OCI-LY3 (cell line): ENCODE results near the gene CAMK2D.

Experiments used
- H2AFZ ChIP-seq: fragments of 200-600, 300-600 bp; shearing (Covaris generic); 2 replicates; pipeline ENCODE4 v1.6.0; 2014; ENCODE audit warnings: antibody characterized with exemption, low read depth, low read length
- H3K27ac ChIP-seq: fragments of 200-600, 300-600 bp; sonication (generic); 2 replicates; pipeline ENCODE4 v1.5.1; 2014; ENCODE audit warnings: mild to moderate bottlenecking, low read length, moderate library complexity, mixed read lengths
- H3K27me3 ChIP-seq: fragments of 200-600, 300-600 bp; sonication (generic); 2 replicates; pipeline ENCODE4 v1.6.1; 2014; ENCODE audit warnings: low read depth, low read length, mixed read lengths
- H3K36me3 ChIP-seq: fragments of 200-600, 300-600 bp; sonication (generic); replicated peaks from 2 replicates; pipeline ENCODE3; 2014; ENCODE audit warnings: low read depth, low read length, mixed read lengths
- H3K4me1 ChIP-seq: fragments of 300-600, 200-600 bp; sonication (generic); 2 replicates; pipeline ENCODE4 v1.6.1; 2014; ENCODE audit warnings: low read length, mixed read lengths
- H3K4me2 ChIP-seq: fragments of 200-600, 300-600 bp; sonication (generic); 2 replicates; pipeline ENCODE4 v1.6.1; 2014; ENCODE audit warnings: low read length, mixed read lengths
- H3K4me3 ChIP-seq: fragments of 300-600, 200-600 bp; sonication (generic); 2 replicates; pipeline ENCODE4 v1.5.1; 2014; ENCODE audit warnings: antibody characterized with exemption, mild to moderate bottlenecking, low read length, moderate library complexity
- H3K79me2 ChIP-seq: fragments of 300-600, 200-600 bp; shearing (Covaris generic); 2 replicates; pipeline ENCODE4 v1.6.1; 2014; ENCODE audit warnings: mild to moderate bottlenecking, low read length, mixed read lengths
- H3K9ac ChIP-seq: fragments of 300-600, 200-600 bp; shearing (Covaris generic); 2 replicates; pipeline ENCODE4 v1.6.0; 2014; ENCODE audit warnings: mild to moderate bottlenecking, low read length, moderate library complexity
- H3K9me3 ChIP-seq: fragments of 200-600, 300-600 bp; shearing (Covaris generic); 2 replicates; pipeline ENCODE4 v1.6.1; 2014; ENCODE audit warnings: low read length, mixed read lengths; ENCODE audit not compliant: insufficient read depth
- H4K20me1 ChIP-seq: fragments of 200-600, 300-600 bp; sonication (generic); 2 replicates; pipeline ENCODE4 v1.6.1; 2016; ENCODE audit warnings: low read length, mixed read lengths; ENCODE audit not compliant: insufficient read depth
- EZH2phosphoT487 ChIP-seq: fragments of 200-600 bp; shearing (Covaris generic); IDR thresholded peaks from 2 replicates; pipeline ENCODE4 v1.6.1; 2018; ENCODE audit warnings: antibody characterized with exemption, mixed run types, low read depth
- TF ChIP-seq, protein P1 (sequence below): fragments of 200-600, 300-600 bp; sonication (generic); IDR thresholded peaks from 2 replicates; pipeline ENCODE4 v1.5.1; 2014; ENCODE audit warnings: antibody characterized with exemption, low read length, low read depth

The CAMK2D gene

GRCh38 chr4:113739197-113739596, 22.3 kb downstream of the CAMK2D start:
- no peaks in the 10 kb centered on the region for H3K27me3 ChIP-seq
- H3K79me2 ChIP-seq = no peaks in the 10 kb centered on the region
- no peak overlapping the region for H3K27ac ChIP-seq
- H4K20me1 ChIP-seq = no peaks in the 10 kb centered on the region; the same call in 1 of the 2 replicates
- TF ChIP-seq EZH2phosphoT487 = no peak
- TF ChIP-seq, protein P1, sequence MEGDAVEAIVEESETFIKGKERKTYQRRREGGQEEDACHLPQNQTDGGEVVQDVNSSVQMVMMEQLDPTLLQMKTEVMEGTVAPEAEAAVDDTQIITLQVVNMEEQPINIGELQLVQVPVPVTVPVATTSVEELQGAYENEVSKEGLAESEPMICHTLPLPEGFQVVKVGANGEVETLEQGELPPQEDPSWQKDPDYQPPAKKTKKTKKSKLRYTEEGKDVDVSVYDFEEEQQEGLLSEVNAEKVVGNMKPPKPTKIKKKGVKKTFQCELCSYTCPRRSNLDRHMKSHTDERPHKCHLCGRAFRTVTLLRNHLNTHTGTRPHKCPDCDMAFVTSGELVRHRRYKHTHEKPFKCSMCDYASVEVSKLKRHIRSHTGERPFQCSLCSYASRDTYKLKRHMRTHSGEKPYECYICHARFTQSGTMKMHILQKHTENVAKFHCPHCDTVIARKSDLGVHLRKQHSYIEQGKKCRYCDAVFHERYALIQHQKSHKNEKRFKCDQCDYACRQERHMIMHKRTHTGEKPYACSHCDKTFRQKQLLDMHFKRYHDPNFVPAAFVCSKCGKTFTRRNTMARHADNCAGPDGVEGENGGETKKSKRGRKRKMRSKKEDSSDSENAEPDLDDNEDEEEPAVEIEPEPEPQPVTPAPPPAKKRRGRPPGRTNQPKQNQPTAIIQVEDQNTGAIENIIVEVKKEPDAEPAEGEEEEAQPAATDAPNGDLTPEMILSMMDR = no peak
- H3K9me3 ChIP-seq = no peaks in the 10 kb centered on the region
- no peak overlapping the region for H3K4me3 ChIP-seq
- no peak overlapping the region for H3K4me2 ChIP-seq
- no peak overlapping the region for H3K9ac ChIP-seq
- no peaks in the 10 kb centered on the region for H3K36me3 ChIP-seq
- H2AFZ ChIP-seq = no peak overlapping the region
- H3K4me1 ChIP-seq = 0 out of 2 replicates have a peak, but pooled peaks cover 5% of the 10 kb centered on the region

DNA sequence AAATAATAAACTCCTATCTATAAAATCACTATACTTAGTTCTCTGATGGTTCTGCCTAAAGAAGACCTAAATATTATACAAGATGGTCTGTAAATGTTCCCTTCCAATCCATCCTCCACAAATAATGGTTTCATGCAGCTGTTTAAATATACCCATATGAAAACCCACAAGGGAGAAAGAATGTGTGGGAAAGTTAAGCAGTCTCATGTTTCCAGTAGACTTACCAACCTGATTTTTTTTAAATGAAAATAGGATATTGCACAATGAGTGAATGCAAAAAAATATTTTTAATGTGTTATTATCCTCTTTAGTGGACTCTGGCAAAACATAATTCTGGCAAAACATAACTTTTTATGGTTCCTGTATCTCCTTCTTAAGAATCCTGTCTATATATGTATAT, 23.3 kb downstream of the CAMK2D start:
- Histone ChIP-seq H3K9me3 (no peaks in the 10 kb centered on the region), H3K9ac (no peak overlapping the region), H3K36me3 (no peaks in the 10 kb centered on the region), H3K79me2 (no peaks in the 10 kb centered on the region), H3K27ac (no peak overlapping the region), H3K27me3 (no peaks in the 10 kb centered on the region), H4K20me1 (no peaks in the 10 kb centered on the region; the same call in 1 of the 2 replicates), H2AFZ (no peak overlapping the region), H3K4me2 (no peak overlapping the region), H3K4me1 (0 out of 2 replicates have a peak, but pooled peaks cover 5% of the 10 kb centered on the region), H3K4me3 (no peak overlapping the region)
- TF ChIP-seq, protein P1 = no peak
- no peak for TF ChIP-seq EZH2phosphoT487

- H3K4me2 ChIP-seq = no peak overlapping the region
- no peaks in the 10 kb centered on the region for H3K27me3 ChIP-seq
- no peak overlapping the region for H3K4me3 ChIP-seq
- no peak overlapping the region for H2AFZ ChIP-seq
- H3K4me1 ChIP-seq = no peaks in the 10 kb centered on the region
- no peaks in the 10 kb centered on the region for H3K79me2 ChIP-seq
- TF ChIP-seq EZH2phosphoT487 = no peak
- TF ChIP-seq, protein P1 = no peak
- no peaks in the 10 kb centered on the region for H4K20me1 ChIP-seq
- H3K36me3 ChIP-seq = no peaks in the 10 kb centered on the region
- no peak overlapping the region for H3K27ac ChIP-seq
- no peak overlapping the region for H3K9ac ChIP-seq
- H3K9me3 ChIP-seq = no peaks in the 10 kb centered on the region
Measured at GRCh38 chr4:113733685-113734084, 27.9 kb downstream of the CAMK2D start.

DNA sequence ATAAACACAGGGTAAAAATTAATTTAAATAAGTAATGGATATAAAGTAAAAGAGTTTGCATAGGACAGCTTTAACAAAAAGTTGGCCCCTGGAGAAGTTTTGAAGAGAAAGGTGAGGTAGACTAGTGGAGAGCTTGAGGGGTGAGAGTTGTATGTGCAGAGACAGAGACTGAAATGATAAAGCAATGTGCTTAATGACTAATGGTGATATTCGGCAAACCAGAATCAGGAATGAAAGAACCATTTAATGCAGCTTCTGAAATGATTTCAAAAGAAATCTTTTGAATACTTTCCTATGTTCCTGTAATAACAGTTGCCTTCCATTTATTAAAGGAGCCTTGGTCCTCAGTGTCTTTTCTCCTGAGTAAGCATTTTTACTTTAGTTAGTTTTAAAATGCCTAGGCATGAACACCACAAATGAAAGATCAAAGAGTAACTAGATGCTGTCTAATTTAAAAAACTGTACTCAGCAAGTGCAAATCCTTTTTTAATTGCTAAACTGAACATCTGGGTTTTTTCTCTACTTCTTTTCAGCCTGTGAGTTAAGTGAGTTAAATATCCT, 28.5 kb downstream of the CAMK2D start:
- Histone ChIP-seq H3K36me3 (no peaks in the 10 kb centered on the region), H2AFZ (no peak overlapping the region), H3K4me1 (no peaks in the 10 kb centered on the region), H4K20me1 (no peaks in the 10 kb centered on the region), H3K27ac (no peak overlapping the region), H3K4me2 (no peak overlapping the region), H3K9me3 (no peaks in the 10 kb centered on the region), H3K27me3 (no peaks in the 10 kb centered on the region), H3K79me2 (no peaks in the 10 kb centered on the region), H3K4me3 (no peak overlapping the region), H3K9ac (no peak overlapping the region)
- no peak for TF ChIP-seq EZH2phosphoT487
- TF ChIP-seq, protein P1 = no peak
